H1 (cell line): ENCODE measurements around the gene DCAF15.
A peak's percentile ranks its signal among the peaks of the same experiment; 100 is the strongest.

ENCODE experiments used
- GTF2F1 ChIP-seq: IDR thresholded peaks from 2 replicates; pipeline ENCODE4 v1.6.1; 2012; ENCODE audit warnings: low read depth, low read length, improper control_type of control experiment, borderline replicate concordance
- MAFK ChIP-seq: IDR thresholded peaks from 2 replicates; pipeline ENCODE4 v1.6.1; 2012; ENCODE audit warnings: low read depth, mild to moderate bottlenecking, improper control_type of control experiment, low read length

DNA sequence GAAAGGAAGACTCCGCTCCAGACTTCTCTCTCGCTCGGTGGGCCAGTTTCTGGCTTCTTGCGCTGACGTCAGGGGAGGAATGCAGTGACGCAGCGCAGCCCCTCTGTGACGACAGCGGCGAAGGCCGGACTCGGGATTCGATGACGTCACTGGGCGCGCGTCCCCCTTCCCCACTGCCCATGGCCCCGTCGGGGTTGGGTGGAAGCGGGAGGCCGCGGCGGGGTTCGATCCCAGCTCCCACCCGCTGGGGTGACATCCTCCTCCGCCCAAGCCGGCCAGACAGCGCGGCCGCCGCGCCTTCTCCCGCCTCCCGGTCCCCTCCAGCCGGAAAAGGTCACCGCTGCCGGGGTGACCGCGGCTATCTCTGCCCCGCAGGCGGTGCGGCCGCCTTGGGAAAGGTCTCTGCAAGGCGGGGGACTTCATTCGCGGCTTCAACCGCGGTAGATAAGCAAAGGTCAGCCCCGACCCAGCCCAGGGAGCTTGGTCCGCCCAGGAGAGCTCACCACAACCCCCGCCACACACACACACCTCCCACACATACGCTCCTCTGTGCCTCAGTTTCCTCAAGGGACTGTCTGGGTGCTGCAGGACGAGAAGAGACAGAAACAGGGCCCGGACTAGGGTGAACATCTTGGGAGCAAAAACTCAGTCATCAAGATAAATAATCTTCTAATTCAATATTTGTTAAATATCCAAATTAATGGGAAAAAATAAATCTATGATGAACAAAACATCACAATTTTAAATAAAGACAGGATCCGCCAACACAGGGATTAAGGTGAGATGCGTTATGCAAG lies 54.7 kb downstream of the DCAF15 start:
- TF ChIP-seq GTF2F1 = 0 out of 2 replicates have a peak, but pooled peaks have one; percentile 15
- TF ChIP-seq MAFK = no peak
